Neuron (in vitro differentiated cells): Measurements from ENCODE around the gene TSHZ2.

Source experiments
- H2AFZ ChIP-seq: one replicate; pipeline ENCODE4 v1.6.1; 2013; ENCODE audit warnings: low read depth, mild to moderate bottlenecking, inconsistent platforms, low read length, moderate library complexity
- H3K27me3 ChIP-seq: one replicate; pipeline ENCODE4 v1.6.1; 2013; ENCODE audit warnings: low read length; ENCODE audit not compliant: insufficient read depth
- H3K36me3 ChIP-seq: one replicate; pipeline ENCODE4 v1.6.1; 2013; ENCODE audit warnings: low read length; ENCODE audit not compliant: insufficient read depth
- H3K4me1 ChIP-seq: one replicate; pipeline ENCODE4 v1.6.1; 2013; ENCODE audit warnings: low read length; ENCODE audit not compliant: insufficient read depth
- H3K4me3 ChIP-seq: 2 replicates; pipeline ENCODE4 v1.5.1; 2013; ENCODE audit warnings: mild to moderate bottlenecking, low read length, moderate library complexity
- H3K9me3 ChIP-seq: one replicate; pipeline ENCODE4 v1.6.1; 2013; ENCODE audit warnings: low read length

TSHZ2 gene

GRCh38 chr20:53221731-53222130 lies 249.6 kb downstream of the TSHZ2 start:
- no peaks in the 10 kb centered on the region for H3K36me3 ChIP-seq
- H3K4me1 ChIP-seq, result peaks cover 5% of the 10 kb centered on the region
- peaks cover 2% of the 10 kb centered on the region for H3K9me3 ChIP-seq
- H3K4me3 ChIP-seq, result no peak overlapping the region
- H2AFZ ChIP-seq, result no peak overlapping the region
- no peaks in the 10 kb centered on the region for H3K27me3 ChIP-seq

- H2AFZ ChIP-seq, result no peak overlapping the region
- H3K27me3 ChIP-seq, result no peaks in the 10 kb centered on the region
- H3K4me3 ChIP-seq, result no peak overlapping the region
- H3K36me3 ChIP-seq, result no peaks in the 10 kb centered on the region
- peaks cover 2% of the 10 kb centered on the region for H3K9me3 ChIP-seq
- peaks cover 10% of the 10 kb centered on the region for H3K4me1 ChIP-seq
Observed at GRCh38 chr20:53222416-53222815, 250.3 kb downstream of the TSHZ2 start.

- H3K27me3 ChIP-seq, result no peaks in the 10 kb centered on the region
- H3K4me3 ChIP-seq, result no peak overlapping the region
- peaks cover 10% of the 10 kb centered on the region for H3K4me1 ChIP-seq
- no peaks in the 10 kb centered on the region for H3K36me3 ChIP-seq
- no peak overlapping the region for H2AFZ ChIP-seq
- H3K9me3 ChIP-seq, result peaks cover 2% of the 10 kb centered on the region
Observed at GRCh38 chr20:53222932-53223331, 250.8 kb downstream of the TSHZ2 start.

GRCh38 chr20:53223626-53224172 lies 251.5 kb downstream of the TSHZ2 start:
- Histone ChIP-seq H3K4me3 (no peak overlapping the region), H2AFZ (no peak overlapping the region), H3K4me1 (peaks cover 7% of the 10 kb centered on the region), H3K27me3 (no peaks in the 10 kb centered on the region), H3K36me3 (no peaks in the 10 kb centered on the region), H3K9me3 (peaks cover 2% of the 10 kb centered on the region)

- no peak overlapping the region for H3K4me3 ChIP-seq
- H3K27me3 ChIP-seq, result no peaks in the 10 kb centered on the region
- H2AFZ ChIP-seq, result no peak overlapping the region
- no peaks in the 10 kb centered on the region for H3K36me3 ChIP-seq
- peaks cover 7% of the 10 kb centered on the region for H3K4me1 ChIP-seq
- H3K9me3 ChIP-seq, result peaks cover 1% of the 10 kb centered on the region
Observed at GRCh38 chr20:53224851-53225250, 252.7 kb downstream of the TSHZ2 start.

GRCh38 chr20:53226826-53227225 lies 254.7 kb downstream of the TSHZ2 start:
- no peak overlapping the region for H3K4me3 ChIP-seq
- no peaks in the 10 kb centered on the region for H3K27me3 ChIP-seq
- H3K4me1 ChIP-seq, result peaks cover 7% of the 10 kb centered on the region
- H3K36me3 ChIP-seq, result no peaks in the 10 kb centered on the region
- H3K9me3 ChIP-seq, result no peaks in the 10 kb centered on the region
- no peak overlapping the region for H2AFZ ChIP-seq

GRCh38 chr20:53227523-53227922 lies 255.4 kb downstream of the TSHZ2 start:
- no peak overlapping the region for H2AFZ ChIP-seq
- no peaks in the 10 kb centered on the region for H3K27me3 ChIP-seq
- no peak overlapping the region for H3K4me3 ChIP-seq
- peaks cover 7% of the 10 kb centered on the region for H3K4me1 ChIP-seq
- no peaks in the 10 kb centered on the region for H3K36me3 ChIP-seq
- H3K9me3 ChIP-seq, result no peaks in the 10 kb centered on the region

GRCh38 chr20:53231061-53231460 lies 258.9 kb downstream of the TSHZ2 start:
- Histone ChIP-seq H2AFZ (no peak overlapping the region), H3K4me1 (peaks cover 7% of the 10 kb centered on the region), H3K4me3 (no peak overlapping the region), H3K36me3 (no peaks in the 10 kb centered on the region), H3K27me3 (no peaks in the 10 kb centered on the region), H3K9me3 (no peaks in the 10 kb centered on the region)

- H2AFZ ChIP-seq, result no peak overlapping the region
- no peaks in the 10 kb centered on the region for H3K27me3 ChIP-seq
- no peaks in the 10 kb centered on the region for H3K36me3 ChIP-seq
- H3K4me3 ChIP-seq, result no peak overlapping the region
- H3K9me3 ChIP-seq, result no peaks in the 10 kb centered on the region
- H3K4me1 ChIP-seq, result no peaks in the 10 kb centered on the region
Observed at GRCh38 chr20:53237461-53237860, 265.3 kb downstream of the TSHZ2 start.

GRCh38 chr20:53238121-53238660 lies 266.0 kb downstream of the TSHZ2 start:
- H3K27me3 ChIP-seq, result no peaks in the 10 kb centered on the region
- H2AFZ ChIP-seq, result no peak overlapping the region
- H3K36me3 ChIP-seq, result no peaks in the 10 kb centered on the region
- H3K9me3 ChIP-seq, result no peaks in the 10 kb centered on the region
- no peak overlapping the region for H3K4me3 ChIP-seq
- H3K4me1 ChIP-seq, result no peaks in the 10 kb centered on the region

GRCh38 chr20:53243152-53243551 lies 271.0 kb downstream of the TSHZ2 start:
- H3K4me3 ChIP-seq, result no peak overlapping the region
- H3K4me1 ChIP-seq, result peaks cover 6% of the 10 kb centered on the region
- H3K27me3 ChIP-seq, result no peaks in the 10 kb centered on the region
- no peak overlapping the region for H2AFZ ChIP-seq
- no peaks in the 10 kb centered on the region for H3K36me3 ChIP-seq
- H3K9me3 ChIP-seq, result no peaks in the 10 kb centered on the region

GRCh38 chr20:53244711-53245110 lies 272.6 kb downstream of the TSHZ2 start:
- Histone ChIP-seq H2AFZ (no peak overlapping the region), H3K4me1 (peaks cover 10% of the 10 kb centered on the region), H3K36me3 (no peaks in the 10 kb centered on the region), H3K4me3 (no peak overlapping the region), H3K27me3 (no peaks in the 10 kb centered on the region), H3K9me3 (no peaks in the 10 kb centered on the region)

- Histone ChIP-seq H3K4me3 (no peak overlapping the region), H3K36me3 (no peaks in the 10 kb centered on the region), H3K9me3 (no peaks in the 10 kb centered on the region), H2AFZ (no peak overlapping the region), H3K4me1 (peaks cover 19% of the 10 kb centered on the region), H3K27me3 (no peaks in the 10 kb centered on the region)
Observed at GRCh38 chr20:53245574-53245973, 273.4 kb downstream of the TSHZ2 start.

GRCh38 chr20:53247468-53248103 lies 275.4 kb downstream of the TSHZ2 start:
- Histone ChIP-seq H2AFZ (no peak overlapping the region), H3K36me3 (no peaks in the 10 kb centered on the region), H3K4me1 (peaks cover 33% of the 10 kb centered on the region), H3K9me3 (no peaks in the 10 kb centered on the region), H3K27me3 (no peaks in the 10 kb centered on the region), H3K4me3 (no peak overlapping the region)
